ENCODE results near the gene CTSL.
A peak's percentile ranks its signal among the peaks of the same experiment; 100 is the strongest.

The CTSL gene

GRCh38 chr9:87725900-87726709, at the start of gene CTSL:
Gene CTSL, plus strand, starts transcription at chr9:87726119. Its CDS starts 1,485 bp downstream, at chr9:87727604.
- Mint-ChIP-seq H3K27ac (peak within 1 kb of the TSS; percentile 99), H3K4me1 (ENCODE audit: low read depth) (peaks cover 76% of the 10 kb centered on the region), H3K36me3 (ENCODE audit: low read depth) (peaks cover 42% of the 10 kb centered on the region), H3K9me3 (no peaks in the 10 kb centered on the region), H3K4me3 (peak within 1 kb of the TSS; percentile 97), H3K27me3 (peaks cover 12% of the 10 kb centered on the region)
- intact Hi-C loops (cut with micrococcal nuclease): loop anchor here (1.0 to 10.0 kb wide), 4 partner anchors 13 to 231 kb away; partner anchors contain the start of gene DAPK1

DNA sequence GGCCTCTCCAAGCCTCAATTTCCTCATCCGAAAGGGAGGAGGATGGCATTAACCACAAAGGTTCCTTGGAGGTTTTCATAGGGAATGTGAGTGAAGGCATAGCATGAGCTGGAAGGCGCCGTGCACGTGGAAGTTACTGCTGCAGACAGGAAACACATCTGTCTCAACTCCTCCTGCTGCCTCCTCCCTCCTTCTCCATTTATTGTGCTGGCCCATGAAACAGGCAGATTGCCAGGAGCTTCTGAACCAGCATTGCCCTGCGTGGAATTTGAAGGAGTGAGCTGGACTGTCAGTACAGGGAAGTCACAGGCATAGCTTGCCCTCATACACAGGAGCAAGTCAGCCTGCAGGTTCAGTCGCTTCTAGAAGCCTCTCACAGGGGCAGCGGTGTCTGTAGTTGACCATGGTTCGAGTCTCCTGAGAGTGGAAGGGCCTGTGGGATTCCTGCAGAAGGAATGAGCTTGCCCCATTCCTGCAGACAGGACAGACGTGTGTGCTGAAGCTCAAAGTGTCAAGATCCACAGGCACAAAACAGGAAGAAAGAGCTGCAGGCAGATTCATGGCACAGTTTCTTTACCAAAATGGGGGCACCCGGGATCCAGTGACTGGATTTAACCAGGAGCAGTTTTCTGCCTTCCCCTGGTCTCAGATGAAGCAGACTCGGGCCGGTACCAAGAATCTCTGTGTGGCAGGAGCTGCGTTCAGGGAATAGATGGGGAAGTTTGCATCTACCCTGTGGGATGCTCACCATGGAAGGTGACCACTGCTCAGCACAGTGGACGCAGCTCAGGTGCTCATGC, 48.7 kb upstream of the CTSL start:
- no peaks in the 10 kb centered on the region for H3K27me3 Mint-ChIP-seq
- no peaks in the 10 kb centered on the region for H3K9me3 Mint-ChIP-seq
- intact Hi-C loops (cut with micrococcal nuclease): no loop called here
- peaks cover 46% of the 10 kb centered on the region for H3K4me1 Mint-ChIP-seq (ENCODE audit: low read depth)
- peaks cover 96% of the 10 kb centered on the region for H3K36me3 Mint-ChIP-seq (ENCODE audit: low read depth)
- no peak overlapping the region for H3K4me3 Mint-ChIP-seq
- no peak overlapping the region for H3K27ac Mint-ChIP-seq

GRCh38 chr9:87677776-87678587, 47.9 kb upstream of the CTSL start:
- Mint-ChIP-seq H3K27me3 (no peaks in the 10 kb centered on the region), H3K36me3 (ENCODE audit: low read depth) (peaks cover 96% of the 10 kb centered on the region), H3K27ac (no peak overlapping the region), H3K4me1 (ENCODE audit: low read depth) (peaks cover 46% of the 10 kb centered on the region), H3K9me3 (no peaks in the 10 kb centered on the region), H3K4me3 (no peak overlapping the region)
- intact Hi-C loops (cut with micrococcal nuclease): loop anchor here (1.0 kb wide), 1 partner anchor 134 kb away; no protein-coding TSS in a partner anchor

DNA sequence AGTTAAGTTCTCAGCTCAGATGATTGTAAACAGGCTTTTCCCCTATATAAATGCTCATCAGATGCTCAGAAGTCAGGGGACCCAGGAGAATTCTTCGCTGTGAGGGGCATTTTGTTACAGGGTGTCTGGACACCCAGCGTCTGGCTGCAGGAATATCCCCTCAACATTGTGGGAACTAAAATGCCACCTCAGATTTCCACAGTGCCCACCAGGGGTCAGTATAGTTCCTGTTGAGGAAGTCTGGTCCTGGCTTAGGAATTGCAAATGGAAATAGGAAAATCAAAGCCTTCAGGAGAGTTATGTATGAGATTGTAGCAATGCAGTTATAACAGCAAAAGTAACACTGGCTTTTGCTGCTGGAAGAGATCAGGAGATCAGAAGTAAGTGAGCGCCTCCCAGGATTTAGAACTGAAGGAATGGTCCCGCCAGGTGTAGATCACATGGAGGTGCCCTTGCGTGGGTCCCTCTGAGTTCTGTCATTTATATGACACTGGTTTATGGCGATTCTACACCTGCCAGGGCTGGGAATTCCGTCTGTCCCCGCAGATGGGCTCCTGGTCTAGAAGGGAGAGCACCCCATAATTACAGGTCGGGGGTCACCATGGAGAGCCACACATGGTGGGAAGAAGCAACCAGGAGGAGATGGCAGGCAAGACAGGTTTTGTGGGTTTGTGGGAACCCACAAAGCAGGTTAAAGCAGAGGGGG, 47.1 kb upstream of the CTSL start:
- H3K27me3 Mint-ChIP-seq: no peaks in the 10 kb centered on the region
- H3K4me1 Mint-ChIP-seq (ENCODE audit: low read depth): peaks cover 45% of the 10 kb centered on the region
- no peaks in the 10 kb centered on the region for H3K9me3 Mint-ChIP-seq
- intact Hi-C loops (cut with micrococcal nuclease): loop anchor here (1.0 kb wide), 1 partner anchor 133 kb away; no protein-coding TSS in a partner anchor
- no peak overlapping the region for H3K4me3 Mint-ChIP-seq
- peaks cover 96% of the 10 kb centered on the region for H3K36me3 Mint-ChIP-seq (ENCODE audit: low read depth)
- no peak overlapping the region for H3K27ac Mint-ChIP-seq

DNA sequence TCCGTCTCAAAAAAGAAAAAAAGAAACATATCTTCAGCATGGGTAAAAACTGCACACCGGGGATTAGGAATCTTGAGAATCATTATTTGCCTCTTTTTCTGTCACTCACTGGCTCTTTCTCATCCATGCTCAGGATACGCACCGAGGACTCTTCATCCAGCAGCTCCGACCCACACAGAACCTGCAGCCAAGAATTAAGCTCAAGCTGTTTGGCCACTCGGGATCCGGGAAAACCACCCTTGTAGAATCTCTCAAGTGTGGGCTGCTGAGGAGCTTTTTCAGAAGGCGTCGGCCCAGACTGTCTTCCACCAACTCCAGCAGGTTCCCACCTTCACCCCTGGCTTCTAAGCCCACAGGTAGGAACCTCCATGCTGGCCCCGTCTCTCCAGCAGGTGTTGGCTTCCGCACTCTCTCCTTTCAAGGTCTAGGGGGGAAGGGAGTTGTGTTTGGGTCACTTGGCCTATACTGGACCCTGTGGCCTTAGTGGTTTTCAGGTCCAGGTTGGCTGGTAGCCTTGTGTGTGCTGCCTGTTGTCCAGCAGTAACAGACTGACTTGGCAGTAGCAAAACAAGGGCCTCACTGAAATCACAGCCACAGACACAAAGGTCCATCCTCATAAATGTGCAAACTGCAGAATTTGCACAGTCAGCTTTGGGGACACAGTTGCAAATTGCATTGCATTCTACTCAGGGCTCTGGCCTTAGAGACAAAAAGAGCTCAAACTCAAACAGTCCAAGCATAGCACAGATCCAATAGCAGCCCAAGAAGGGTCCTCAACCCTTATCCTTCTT, 44.5 kb upstream of the CTSL start:
- intact Hi-C loops (cut with micrococcal nuclease): no loop called here

GRCh38 chr9:87682085-87682484, 43.8 kb upstream of the CTSL start:
- peaks cover 97% of the 10 kb centered on the region for H3K36me3 Mint-ChIP-seq (ENCODE audit: low read depth)
- H3K27me3 Mint-ChIP-seq: no peaks in the 10 kb centered on the region
- intact Hi-C loops (cut with micrococcal nuclease): no loop called here

More for the DNA sequence above, 44.5 kb upstream of the CTSL start:
- H3K36me3 Mint-ChIP-seq (ENCODE audit: low read depth): peaks cover 97% of the 10 kb centered on the region
- H3K27ac Mint-ChIP-seq: no peak overlapping the region
- H3K4me1 Mint-ChIP-seq (ENCODE audit: low read depth): peaks cover 58% of the 10 kb centered on the region
- H3K4me3 Mint-ChIP-seq: no peak overlapping the region
- no peaks in the 10 kb centered on the region for H3K9me3 Mint-ChIP-seq
- H3K27me3 Mint-ChIP-seq: no peaks in the 10 kb centered on the region

GRCh38 chr9:87682618-87683017, 43.3 kb upstream of the CTSL start:
- H3K36me3 Mint-ChIP-seq (ENCODE audit: low read depth): peaks cover 97% of the 10 kb centered on the region
- no peak overlapping the region for H3K27ac Mint-ChIP-seq
- H3K9me3 Mint-ChIP-seq: no peaks in the 10 kb centered on the region
- intact Hi-C loops (cut with micrococcal nuclease): no loop called here
- H3K27me3 Mint-ChIP-seq: no peaks in the 10 kb centered on the region
- no peak overlapping the region for H3K4me3 Mint-ChIP-seq
- H3K4me1 Mint-ChIP-seq (ENCODE audit: low read depth): peaks cover 56% of the 10 kb centered on the region

More at GRCh38 chr9:87682085-87682484, 43.8 kb upstream of the CTSL start:
- no peak overlapping the region for H3K27ac Mint-ChIP-seq
- H3K4me1 Mint-ChIP-seq (ENCODE audit: low read depth): peaks cover 58% of the 10 kb centered on the region
- H3K4me3 Mint-ChIP-seq: no peak overlapping the region
- H3K9me3 Mint-ChIP-seq: no peaks in the 10 kb centered on the region

DNA sequence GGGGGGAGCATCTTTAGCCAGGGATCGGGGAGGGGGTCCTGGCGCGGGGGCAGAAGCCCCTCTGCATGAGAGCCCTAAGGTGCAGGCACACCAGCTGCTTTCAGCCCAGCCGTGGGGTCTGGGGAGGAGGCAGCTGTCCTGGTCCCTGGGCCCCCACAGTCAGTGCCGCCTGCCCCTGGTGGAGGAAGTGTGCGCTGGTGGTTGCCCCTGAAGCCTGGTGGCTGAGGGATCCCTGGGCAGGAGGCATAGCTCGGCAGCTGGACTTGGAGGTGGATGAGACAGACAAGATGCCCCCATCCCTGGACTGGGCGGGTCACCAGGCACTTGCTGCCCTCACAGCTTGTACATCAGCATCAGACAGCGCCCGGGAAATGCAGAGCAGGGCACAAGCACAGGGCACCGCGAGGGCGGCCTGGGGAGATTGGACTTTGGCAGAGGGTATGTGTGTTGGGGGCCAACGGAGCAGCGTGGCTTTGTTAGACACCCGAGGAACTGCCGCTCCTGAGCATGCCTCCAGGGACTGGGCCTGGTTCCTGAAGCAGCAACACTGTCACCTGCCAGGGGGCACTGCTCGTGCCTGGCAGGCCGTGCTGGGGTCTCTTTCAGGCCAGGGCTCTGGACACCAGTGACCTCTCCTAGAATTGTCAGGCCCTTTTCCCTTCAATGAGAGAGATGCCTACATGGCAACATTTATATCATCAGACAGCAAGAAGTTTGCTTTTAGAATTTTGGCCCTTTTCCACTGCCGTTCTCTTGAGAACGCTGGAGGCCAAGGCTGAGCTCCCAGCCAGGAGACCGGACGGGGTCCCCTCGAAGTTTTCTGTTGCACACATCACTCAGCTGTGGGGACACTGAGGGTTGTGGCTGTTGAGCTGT, 41.9 kb upstream of the CTSL start:
- H3K4me3 Mint-ChIP-seq: no peak overlapping the region
- H3K27ac Mint-ChIP-seq: peak overlapping the region; percentile 51

GRCh38 chr9:87684627-87685219, 41.2 kb upstream of the CTSL start:
- H3K36me3 Mint-ChIP-seq (ENCODE audit: low read depth): peaks cover 97% of the 10 kb centered on the region
- H3K4me3 Mint-ChIP-seq: no peak overlapping the region
- intact Hi-C loops (cut with micrococcal nuclease): loop anchor here (5.0 kb wide), 1 partner anchor 43 kb away; the partner anchor contains the start of gene CTSL
- no peaks in the 10 kb centered on the region for H3K9me3 Mint-ChIP-seq
- H3K27me3 Mint-ChIP-seq: peaks cover 2% of the 10 kb centered on the region
- peaks cover 41% of the 10 kb centered on the region for H3K4me1 Mint-ChIP-seq (ENCODE audit: low read depth)
- H3K27ac Mint-ChIP-seq: peak overlapping the region; percentile 84

More for the DNA sequence above, 41.9 kb upstream of the CTSL start:
- Mint-ChIP-seq H3K9me3 (no peaks in the 10 kb centered on the region), H3K4me1 (ENCODE audit: low read depth) (peaks cover 44% of the 10 kb centered on the region), H3K27me3 (peaks cover 2% of the 10 kb centered on the region), H3K36me3 (ENCODE audit: low read depth) (peaks cover 97% of the 10 kb centered on the region)
- intact Hi-C loops (cut with micrococcal nuclease): no loop called here

DNA sequence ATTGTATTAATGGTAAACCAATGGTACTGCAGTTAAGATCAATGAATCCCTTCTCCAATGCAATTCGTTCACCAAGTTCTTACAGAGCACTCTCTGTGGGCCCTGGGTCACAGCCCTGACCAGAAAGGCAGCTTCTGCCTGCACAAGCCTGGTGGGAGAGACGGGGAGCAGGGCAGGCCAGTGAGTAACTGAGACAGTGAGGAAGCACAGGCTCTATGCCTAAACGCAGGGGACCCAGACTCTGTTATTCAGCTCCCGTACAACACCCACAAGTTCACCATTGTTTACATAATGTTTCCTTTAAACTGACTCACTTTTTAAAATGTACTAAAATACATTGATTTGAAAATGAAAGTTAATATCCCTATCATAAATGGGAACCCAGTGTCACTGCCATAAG, 40.5 kb upstream of the CTSL start:
- H3K4me1 Mint-ChIP-seq (ENCODE audit: low read depth): peaks cover 41% of the 10 kb centered on the region
- H3K27ac Mint-ChIP-seq: peak overlapping the region; percentile 84
- H3K4me3 Mint-ChIP-seq: peak overlapping the region; percentile 21
- intact Hi-C loops (cut with micrococcal nuclease): loop anchor here (5.0 kb wide), 1 partner anchor 42 kb away; the partner anchor contains the start of gene CTSL
- peaks cover 2% of the 10 kb centered on the region for H3K27me3 Mint-ChIP-seq
- peaks cover 97% of the 10 kb centered on the region for H3K36me3 Mint-ChIP-seq (ENCODE audit: low read depth)
- no peaks in the 10 kb centered on the region for H3K9me3 Mint-ChIP-seq

GRCh38 chr9:87685871-87686519, 39.9 kb upstream of the CTSL start:
- peaks cover 2% of the 10 kb centered on the region for H3K27me3 Mint-ChIP-seq
- intact Hi-C loops (cut with micrococcal nuclease): loop anchor here (5.0 kb wide), 1 partner anchor 41 kb away; the partner anchor contains the start of gene CTSL
- H3K36me3 Mint-ChIP-seq (ENCODE audit: low read depth): peaks cover 97% of the 10 kb centered on the region
- H3K9me3 Mint-ChIP-seq: no peaks in the 10 kb centered on the region
- peak overlapping the region; percentile 84 for H3K27ac Mint-ChIP-seq
- H3K4me3 Mint-ChIP-seq: peak overlapping the region; percentile 50
- peaks cover 46% of the 10 kb centered on the region for H3K4me1 Mint-ChIP-seq (ENCODE audit: low read depth)

Measured in dendritic cell treated with granulocyte-macrophage colony-stimulating factor and Interleukin-4, amounts not matched to agents 40 ng/mL and 50 ng/mL, for 4 days (primary cell).